ENCODE results near the gene GPANK1. TPM values are rescaled to one million over a fixed set of nuclear protein-coding genes. Genes with fewer than 3 reads are reported as not detected.
A peak's percentile ranks its signal among the peaks of the same experiment; 100 is the strongest.

The GPANK1 gene
- total RNA-seq, 2 experiments from 2014 or later = 9.8 to 11.0 TPM

DNA sequence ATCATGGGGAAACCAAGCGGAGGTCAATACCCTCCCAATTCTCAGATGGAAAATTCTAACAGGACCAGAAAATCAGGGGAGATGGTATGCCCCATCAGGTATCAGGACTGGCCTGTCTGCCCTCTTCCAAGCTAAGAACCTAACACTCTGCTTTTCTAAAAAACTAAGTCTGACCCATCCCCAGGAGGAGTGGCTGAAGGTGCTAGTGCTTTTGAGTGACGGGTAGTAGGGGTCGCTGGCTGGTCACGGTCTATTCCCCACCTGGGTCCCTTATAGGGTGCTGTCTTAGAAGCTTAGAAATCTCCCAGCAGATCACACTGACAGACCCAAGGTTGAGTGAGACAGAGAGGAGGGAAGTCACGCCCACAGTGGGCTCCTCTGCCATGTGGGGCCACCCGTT lies 28.7 kb upstream of the GPANK1 start:
- Histone ChIP-seq H3K4me3 (ENCODE audit: low read length) (no peak overlapping the region), H3K36me3 (ENCODE audit: insufficient read depth, low read length) (peaks cover 80% of the 10 kb centered on the region), H3K27me3 (ENCODE audit: control insufficient read depth in 1 of 2, insufficient read depth in 2 of 2, low read length in 2 of 2) (no peaks in the 10 kb centered on the region), H3K4me1 (ENCODE audit: insufficient read depth, low read length) (peaks cover under 1% of the 10 kb centered on the region), H3K9me3 (ENCODE audit: control insufficient read depth in 1 of 2, insufficient read depth in 1 of 2, low read length in 2 of 2) (no peaks in the 10 kb centered on the region), H3K27ac (ENCODE audit: low read depth in 1 of 2, low read length in 2 of 2) (no peak overlapping the region)
- Mint-ChIP-seq H3K36me3 (ENCODE audit: low read depth) (peaks cover 86% of the 10 kb centered on the region), H3K9me3 (no peaks in the 10 kb centered on the region), H3K4me3 (no peak overlapping the region), H3K27ac (peak overlapping the region; percentile 27), H3K27me3 (no peaks in the 10 kb centered on the region), H3K4me1 (ENCODE audit: low read depth) (peaks cover 13% of the 10 kb centered on the region)
- ATAC-seq (ENCODE audit: poor library complexity) = no peak
- ChIA-PET CTCF (interaction anchor here (1.8 kb wide), 1 partner anchor 95 kb away, joined by 5 read pairs; no protein-coding TSS in a partner anchor), POLR2A (no interaction called here)
- DNase-seq = no peak
- TF ChIP-seq CTCF (IDR thresholded peaks at IDR 0.05) = no peak
- intact Hi-C loops (cut with DNase I, micrococcal nuclease) = no loop called here

- H3K9me3 ChIP-seq (ENCODE audit: control insufficient read depth in 1 of 2, insufficient read depth in 1 of 2, low read length in 2 of 2) = no peaks in the 10 kb centered on the region
- no peak overlapping the region for H3K27ac ChIP-seq (ENCODE audit: low read depth in 1 of 2, low read length in 2 of 2)
- no peak for ATAC-seq (ENCODE audit: poor library complexity)
- intact Hi-C loops (cut with DNase I, micrococcal nuclease) = no loop called here
- Mint-ChIP-seq H3K36me3 (ENCODE audit: low read depth) (peaks cover 88% of the 10 kb centered on the region), H3K4me3 (no peak overlapping the region), H3K4me1 (ENCODE audit: low read depth) (peaks cover 10% of the 10 kb centered on the region), H3K27me3 (no peaks in the 10 kb centered on the region), H3K27ac (peak overlapping the region; percentile 27), H3K9me3 (no peaks in the 10 kb centered on the region)
- H3K4me1 ChIP-seq (ENCODE audit: insufficient read depth, low read length) = no peaks in the 10 kb centered on the region
- H3K4me3 ChIP-seq (ENCODE audit: low read length) = no peak overlapping the region
- H3K27me3 ChIP-seq (ENCODE audit: control insufficient read depth in 1 of 2, insufficient read depth in 2 of 2, low read length in 2 of 2) = no peaks in the 10 kb centered on the region
- H3K36me3 ChIP-seq (ENCODE audit: insufficient read depth, low read length) = peaks cover 86% of the 10 kb centered on the region
- no peak for TF ChIP-seq CTCF (IDR thresholded peaks at IDR 0.05)
- ChIA-PET CTCF (interaction anchor here (1.8 kb wide), 1 partner anchor 94 kb away, joined by 5 read pairs; no protein-coding TSS in a partner anchor), POLR2A (interaction anchor here (0.5 kb wide), 1 partner anchor 206 kb away, joined by 3 read pairs; no protein-coding TSS in a partner anchor)
- no peak for DNase-seq
Observed at GRCh38 chr6:31692886-31693285, 28.1 kb upstream of the GPANK1 start.

DNA sequence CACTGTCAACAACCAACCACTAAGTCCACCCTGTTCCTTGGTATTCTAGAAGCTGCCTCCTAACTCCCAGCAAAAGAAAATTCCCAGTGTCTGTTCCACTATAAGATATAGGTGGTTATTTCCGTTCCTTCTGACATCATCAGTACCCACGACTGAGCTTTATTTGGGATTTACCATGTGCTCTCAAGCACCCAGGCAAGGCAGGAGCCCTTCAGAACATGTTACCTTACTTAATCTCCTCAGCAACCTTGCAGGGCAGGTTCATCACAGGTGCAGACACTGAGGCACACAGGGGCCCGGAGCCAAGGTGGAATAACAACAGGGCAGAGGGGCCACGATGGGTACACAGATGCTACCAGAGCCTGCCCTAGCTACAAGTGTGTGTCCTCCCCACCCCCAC lies 27.6 kb upstream of the GPANK1 start:
- H3K4me1 Mint-ChIP-seq (ENCODE audit: low read depth) = peaks cover 4% of the 10 kb centered on the region
- ChIA-PET POLR2A (no interaction called here), CTCF (no interaction called here)
- Histone ChIP-seq H3K27ac (ENCODE audit: low read depth in 1 of 2, low read length in 2 of 2) (no peak overlapping the region), H3K4me1 (ENCODE audit: insufficient read depth, low read length) (no peaks in the 10 kb centered on the region), H3K27me3 (ENCODE audit: control insufficient read depth in 1 of 2, insufficient read depth in 2 of 2, low read length in 2 of 2) (no peaks in the 10 kb centered on the region), H3K9me3 (ENCODE audit: control insufficient read depth in 1 of 2, insufficient read depth in 1 of 2, low read length in 2 of 2) (no peaks in the 10 kb centered on the region), H3K4me3 (ENCODE audit: low read length) (no peak overlapping the region), H3K36me3 (ENCODE audit: insufficient read depth, low read length) (peaks cover 86% of the 10 kb centered on the region)
- no peak overlapping the region for H3K27ac Mint-ChIP-seq
- no peak overlapping the region for H3K4me3 Mint-ChIP-seq
- peaks cover 88% of the 10 kb centered on the region for H3K36me3 Mint-ChIP-seq (ENCODE audit: low read depth)
- intact Hi-C loops (cut with DNase I, micrococcal nuclease) = no loop called here
- H3K9me3 Mint-ChIP-seq = no peaks in the 10 kb centered on the region
- no peaks in the 10 kb centered on the region for H3K27me3 Mint-ChIP-seq
- ATAC-seq (ENCODE audit: poor library complexity) (no peak), DNase-seq (no peak)
- no peak for TF ChIP-seq CTCF (IDR thresholded peaks at IDR 0.05)

All from CD4-positive, alpha-beta T cell (primary cell).